Activated B cell treated with CpG ODN at 0.5 μM for 24 hours (primary cell): ENCODE data around the gene RPAIN. TPM values are rescaled to one million over a fixed set of nuclear protein-coding genes. Genes with fewer than 3 reads are reported as not detected.

Source experiments
- ATAC-seq: fragments of 200-7000 bp; cut with Tn5 transposase; one replicate; pipeline ENCODE4 v1.10.0; 2021; ENCODE audit warnings: low read depth, mild to moderate bottlenecking, moderate library complexity
- CTCF ChIA-PET: fragments of 350-600 bp; sonication (Branson Sonifier 250); formaldehyde crosslinking; loops from one replicate; lab custom pipeline; 2021; ENCODE audit warnings: antibody characterized with exemption; lab: Charles Lee
- POLR2A ChIA-PET: fragments of 350-600 bp; sonication (Branson Sonifier 250); formaldehyde crosslinking; loops from one replicate; lab custom pipeline; 2021; ENCODE audit warnings: antibody characterized with exemption; lab: Charles Lee
- DNase-seq: peaks from one replicate; pipeline ENCODE4 v3.0.0; 2022
- H3K27ac Mint-ChIP-seq: one replicate; pipeline ENCODE4 v1.8.0; 2020; ENCODE audit warnings: mixed read lengths
- H3K27me3 Mint-ChIP-seq: one replicate; pipeline ENCODE4 v1.8.0; 2021; ENCODE audit warnings: mixed read lengths
- H3K36me3 Mint-ChIP-seq: one replicate; pipeline ENCODE4 v1.8.0; 2021; ENCODE audit warnings: low read depth, mixed read lengths
- H3K4me1 Mint-ChIP-seq: one replicate; pipeline ENCODE4 v1.8.0; 2021; ENCODE audit warnings: mixed read lengths
- H3K4me3 Mint-ChIP-seq: one replicate; pipeline ENCODE4 v1.8.0; 2020; ENCODE audit warnings: mild to moderate bottlenecking, mixed read lengths
- H3K9me3 Mint-ChIP-seq: one replicate; pipeline ENCODE4 v1.8.0; 2020; ENCODE audit warnings: mixed read lengths
- CTCF ChIP-seq: fragments of 200-600 bp; IDR thresholded peaks from one replicate; pipeline ENCODE4 v1.8.0; 2022; ENCODE audit warnings: antibody characterized with exemption, mild to moderate bottlenecking
- intact Hi-C: fragments of 100-400 bp; cut with micrococcal nuclease; formaldehyde crosslinking; loops from one replicate; pipeline ENCODE4 v1.15.1; 2024
- total RNA-seq: library from RNA; stranded (reverse); gene quantifications from 2 replicates; pipeline ENCODE4 v1.2.3, GENCODE V29; 2022

Gene RPAIN
- total RNA-seq, 1 donor from 2014 or later: 87.7 TPM

GRCh38 chr17:5480962-5481361, 61.0 kb downstream of the RPAIN start:
- Mint-ChIP-seq H3K36me3 (peaks cover 85% of the 10 kb centered on the region), H3K4me3 (no peak overlapping the region), H3K9me3 (no peaks in the 10 kb centered on the region), H3K4me1 (peaks cover 20% of the 10 kb centered on the region), H3K27ac (no peak overlapping the region), H3K27me3 (no peaks in the 10 kb centered on the region)
- TF ChIP-seq CTCF: no peak
- no peak for ATAC-seq
- intact Hi-C loops: no loop called here
- POLR2A ChIA-PET: no interaction called here
- no peak for DNase-seq
- CTCF ChIA-PET: interaction anchor here (1.4 kb wide), 1 partner anchor 10 kb away, joined by 7 read pairs; no protein-coding TSS in a partner anchor

GRCh38 chr17:5481451-5481850, 61.5 kb downstream of the RPAIN start:
- Mint-ChIP-seq H3K36me3 (peaks cover 85% of the 10 kb centered on the region), H3K27me3 (no peaks in the 10 kb centered on the region), H3K27ac (no peak overlapping the region), H3K4me3 (no peak overlapping the region), H3K4me1 (peaks cover 24% of the 10 kb centered on the region), H3K9me3 (no peaks in the 10 kb centered on the region)
- CTCF ChIA-PET: interaction anchor here (1.4 kb wide), 1 partner anchor 10 kb away, joined by 7 read pairs; no protein-coding TSS in a partner anchor
- TF ChIP-seq CTCF: no peak
- intact Hi-C loops: no loop called here
- ATAC-seq: no peak
- DNase-seq: no peak
- POLR2A ChIA-PET: no interaction called here

Other genes with a start within 250 kb of the RPAIN start
- 20.4 and 26.8 TPM in 2 replicates for gene ZNF594, start 228.3 kb upstream of the RPAIN start, total RNA-seq
- 23.4 and 24.5 TPM in 2 replicates for gene SCIMP, start 185.3 kb upstream of the RPAIN start, total RNA-seq
- gene RABEP1, start 137.9 kb upstream of the RPAIN start, total RNA-seq: 63.5 and 67.5 TPM in 2 replicates
- gene NUP88, start 520 bp upstream of the RPAIN start, total RNA-seq: 158 and 187 TPM in 2 replicates
- 160 and 177 TPM in 2 replicates for gene C1QBP, start 19.0 kb downstream of the RPAIN start, total RNA-seq
- gene DHX33, start 48.8 kb downstream of the RPAIN start, total RNA-seq: 17.7 and 19.9 TPM in 2 replicates
- 63.2 and 76.8 TPM in 2 replicates for gene DERL2, start 66.0 kb downstream of the RPAIN start, total RNA-seq
- gene MIS12, start 66.4 kb downstream of the RPAIN start, total RNA-seq: 29.7 and 31.2 TPM in 2 replicates
- gene NLRP1, start 164.3 kb downstream of the RPAIN start, total RNA-seq: 35.5 and 40.4 TPM in 2 replicates